IPS-18c (cell line): ENCODE results near the gene CDH13.

ENCODE experiments used
- H3K4me3 ChIP-seq: 2 replicates; pipeline ENCODE4 v1.7.0; 2013; ENCODE audit warnings: low read depth, mild to moderate bottlenecking, low read length, moderate library complexity; ENCODE audit not compliant: insufficient read depth
- H3K9me3 ChIP-seq: one replicate; pipeline ENCODE4 v1.6.1; 2013; ENCODE audit warnings: mild to moderate bottlenecking, low read length, moderate library complexity; ENCODE audit not compliant: control insufficient read depth, insufficient read depth

Gene CDH13

DNA sequence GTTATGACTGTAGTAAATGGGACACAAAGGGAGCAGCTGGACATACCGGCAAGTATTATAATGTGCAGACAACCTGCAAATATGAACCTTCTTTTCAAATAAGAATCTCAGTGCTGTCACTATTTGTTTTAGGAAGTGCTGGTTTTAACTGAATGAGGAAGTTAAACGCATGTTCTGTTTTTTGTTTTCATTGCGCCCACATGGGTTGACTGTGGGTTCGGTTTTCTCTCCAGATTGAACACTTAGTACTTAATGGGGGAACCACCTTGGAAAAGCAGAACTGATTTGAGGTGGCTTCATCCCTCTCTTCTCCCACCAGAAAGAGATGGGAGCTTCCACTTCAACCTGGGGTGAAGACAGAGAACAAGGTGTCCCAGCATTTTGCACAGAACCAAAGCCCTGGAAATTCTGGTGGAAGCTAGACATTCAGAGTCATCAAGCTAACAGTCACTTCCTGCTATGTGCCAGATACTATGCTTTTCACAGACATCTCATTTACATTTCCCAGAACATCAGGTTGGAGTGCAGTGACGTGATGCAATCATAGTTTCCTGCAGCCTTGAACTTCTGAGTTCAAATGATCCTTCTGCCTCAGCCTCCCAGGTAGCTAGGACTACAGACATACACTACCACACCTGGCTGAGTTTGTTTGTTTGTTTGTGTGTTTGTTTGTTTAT is 149.8 kb downstream of the CDH13 start:
- Histone ChIP-seq H3K9me3 (no peaks in the 10 kb centered on the region), H3K4me3 (no peak overlapping the region)

DNA sequence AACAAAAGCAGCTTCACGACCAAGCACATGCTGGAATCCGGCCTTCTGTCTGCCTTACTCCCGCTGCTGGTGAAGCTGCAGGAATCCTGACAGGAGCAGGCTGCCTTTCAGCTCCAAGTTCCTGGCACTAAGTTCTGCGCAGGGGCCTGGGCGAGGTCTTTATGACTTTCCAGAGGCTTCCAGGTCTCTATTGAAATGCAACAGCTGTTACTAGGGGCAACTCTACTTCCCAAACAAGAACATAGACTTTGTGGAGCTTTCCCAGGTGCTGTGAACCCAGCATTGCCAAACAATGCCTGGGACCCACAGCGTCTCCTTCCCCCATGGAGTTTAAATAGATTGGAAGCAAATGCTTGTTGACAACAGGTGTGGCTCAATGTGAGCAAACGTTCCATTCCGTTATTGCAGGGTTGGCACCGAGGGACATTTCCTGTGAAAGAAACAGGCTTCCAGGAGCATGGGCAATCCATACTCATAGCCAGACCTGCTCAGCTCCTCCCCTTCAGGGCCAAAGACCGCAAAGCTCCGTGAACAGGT is 156.0 kb downstream of the CDH13 start:
- H3K4me3 ChIP-seq, result no peak overlapping the region

DNA sequence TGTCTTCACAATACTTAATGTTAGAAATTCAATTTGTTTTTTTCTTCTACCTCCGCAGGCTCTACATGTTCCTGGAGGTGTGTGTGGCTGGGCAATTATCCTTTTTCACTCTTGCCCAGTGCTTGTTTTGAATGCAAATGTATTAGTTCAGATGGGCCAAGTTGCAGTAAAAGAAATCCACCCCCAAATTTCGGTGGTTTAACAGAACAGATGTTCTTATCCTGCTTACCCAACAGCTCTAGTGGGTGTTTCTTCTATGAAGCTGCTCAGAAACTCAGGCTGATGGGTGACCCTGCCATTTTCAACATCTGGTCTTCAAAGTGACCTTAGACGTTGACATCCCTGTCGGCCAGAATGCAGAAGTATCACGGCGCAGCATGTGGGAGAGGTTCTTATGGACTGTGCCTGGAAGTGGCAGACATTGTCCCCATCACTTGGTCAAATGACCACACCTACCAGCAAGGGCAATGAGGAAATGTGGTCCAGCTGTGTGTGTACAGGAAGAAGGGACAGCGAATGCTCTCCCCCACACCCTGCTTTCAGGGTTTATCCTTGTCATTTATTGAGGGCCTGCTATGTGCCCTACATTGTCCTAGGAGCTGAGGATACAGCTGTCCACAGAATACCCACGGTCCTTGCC is 157.3 kb downstream of the CDH13 start:
- Histone ChIP-seq H3K9me3 (no peaks in the 10 kb centered on the region), H3K4me3 (no peak overlapping the region)

More for the DNA sequence above, 156.0 kb downstream of the CDH13 start:
- no peaks in the 10 kb centered on the region for H3K9me3 ChIP-seq

DNA sequence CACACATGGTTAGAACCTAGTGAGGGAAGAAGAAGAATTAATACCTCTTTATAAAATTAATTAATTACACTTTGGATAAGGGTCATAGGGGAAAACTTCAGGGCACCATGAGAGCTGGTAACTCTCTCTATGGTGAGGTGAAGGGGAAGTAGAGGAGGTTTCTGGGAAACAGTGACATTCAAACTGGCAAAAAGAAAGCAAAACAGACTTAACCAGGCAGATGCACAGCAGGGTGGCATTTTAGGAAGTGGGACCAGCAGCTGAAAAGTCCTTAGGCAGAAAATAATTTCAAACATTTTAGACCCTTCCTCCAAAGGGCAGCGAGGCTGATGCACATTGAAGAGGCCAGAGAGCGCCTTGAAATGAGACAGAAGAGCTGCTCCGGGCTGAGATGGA is 157.8 kb downstream of the CDH13 start:
- Histone ChIP-seq H3K4me3 (no peak overlapping the region), H3K9me3 (no peaks in the 10 kb centered on the region)

DNA sequence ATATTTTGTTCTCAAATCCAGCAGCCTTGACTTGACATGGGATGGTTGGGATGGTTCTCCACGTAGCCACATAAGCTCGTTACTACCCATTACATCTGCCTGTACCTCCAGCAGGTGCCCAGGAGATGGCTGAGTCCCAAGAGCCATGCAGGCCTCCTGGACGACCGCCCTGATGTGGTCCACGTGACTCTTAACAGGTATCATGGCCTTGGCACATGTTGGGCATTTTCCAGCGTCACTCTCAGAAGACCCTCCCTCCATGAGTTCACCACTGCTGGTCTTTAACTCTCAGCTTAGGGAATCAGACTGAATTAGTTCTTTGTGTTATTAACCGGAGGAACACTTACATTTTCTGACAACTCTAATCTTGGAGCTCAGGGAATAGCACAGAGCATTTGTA is 161.5 kb downstream of the CDH13 start:
- H3K9me3 ChIP-seq, result no peaks in the 10 kb centered on the region
- no peak overlapping the region for H3K4me3 ChIP-seq

DNA sequence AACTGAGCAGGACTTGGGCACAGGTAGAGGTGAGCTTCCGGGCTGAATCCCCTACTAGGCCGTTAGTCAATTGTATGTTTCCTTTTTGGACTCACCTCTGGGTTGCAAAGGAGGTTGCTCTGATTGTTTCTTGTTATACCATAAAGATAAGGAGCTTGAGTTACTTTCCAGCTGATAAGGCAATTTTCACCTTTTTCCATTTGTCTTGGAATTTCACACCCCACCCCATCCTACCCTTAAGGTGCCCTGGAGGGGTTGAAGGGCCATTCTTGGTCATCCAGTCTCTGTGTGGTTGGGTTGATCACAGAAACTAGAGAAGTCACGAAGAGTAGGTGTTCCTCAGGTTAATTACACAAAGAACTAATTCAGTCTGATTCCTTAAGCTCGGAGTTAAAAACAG is 162.2 kb downstream of the CDH13 start:
- Histone ChIP-seq H3K4me3 (no peak overlapping the region), H3K9me3 (no peaks in the 10 kb centered on the region)

DNA sequence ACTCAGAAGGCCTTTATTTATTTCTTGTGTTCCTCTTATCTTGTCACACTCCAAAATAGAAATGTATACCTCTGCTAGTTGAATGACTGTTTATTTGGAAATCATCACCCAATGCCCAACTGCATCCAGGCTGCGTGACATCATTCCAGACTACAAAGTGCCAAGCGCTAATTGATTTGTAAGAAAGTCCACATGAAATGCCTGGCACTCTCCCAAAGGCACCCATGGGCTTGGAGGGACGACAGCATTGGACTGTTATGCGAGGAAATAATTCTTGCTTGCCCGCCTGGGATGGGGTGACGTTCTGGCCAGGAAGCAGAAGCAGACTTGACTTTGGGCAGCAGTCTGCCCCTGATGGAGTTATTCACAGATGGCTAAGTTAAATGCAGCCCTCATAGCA is 165.9 kb downstream of the CDH13 start:
- H3K9me3 ChIP-seq, result no peaks in the 10 kb centered on the region
- no peak overlapping the region for H3K4me3 ChIP-seq

DNA sequence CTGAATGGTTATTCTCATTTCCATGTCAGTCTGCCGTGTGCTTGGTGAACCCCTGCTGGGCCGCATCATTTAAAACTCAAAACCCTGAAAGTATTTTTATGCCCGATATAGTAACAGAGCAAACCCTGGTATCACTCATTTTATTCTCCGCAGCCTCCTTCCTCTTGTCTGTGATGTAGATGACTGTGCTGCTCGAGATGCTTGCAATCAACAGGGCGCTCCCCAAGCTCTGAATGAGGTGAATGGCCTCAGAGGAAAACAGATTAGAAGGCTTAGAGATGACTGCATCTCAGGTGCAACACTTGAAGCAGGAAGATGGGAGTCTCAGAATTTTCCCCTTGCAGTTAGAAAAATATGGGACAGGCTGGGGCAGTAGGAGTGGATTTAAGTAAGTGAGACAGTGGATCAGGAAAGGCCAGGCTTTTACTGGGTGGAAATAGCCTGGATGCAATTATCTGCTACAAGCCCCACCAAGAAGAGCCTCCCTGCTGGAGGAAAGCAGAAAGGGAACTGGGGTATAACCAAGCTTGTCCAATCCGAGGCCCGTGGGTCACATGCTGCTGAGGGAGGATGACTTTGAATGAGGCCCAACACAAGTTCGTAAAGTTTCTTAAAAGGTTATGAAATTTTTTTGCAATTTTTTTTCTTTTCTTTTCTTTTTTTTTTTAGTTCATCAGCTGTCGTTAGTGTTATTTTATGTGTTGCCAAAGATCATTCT is 166.9 kb downstream of the CDH13 start:
- no peaks in the 10 kb centered on the region for H3K9me3 ChIP-seq

DNA sequence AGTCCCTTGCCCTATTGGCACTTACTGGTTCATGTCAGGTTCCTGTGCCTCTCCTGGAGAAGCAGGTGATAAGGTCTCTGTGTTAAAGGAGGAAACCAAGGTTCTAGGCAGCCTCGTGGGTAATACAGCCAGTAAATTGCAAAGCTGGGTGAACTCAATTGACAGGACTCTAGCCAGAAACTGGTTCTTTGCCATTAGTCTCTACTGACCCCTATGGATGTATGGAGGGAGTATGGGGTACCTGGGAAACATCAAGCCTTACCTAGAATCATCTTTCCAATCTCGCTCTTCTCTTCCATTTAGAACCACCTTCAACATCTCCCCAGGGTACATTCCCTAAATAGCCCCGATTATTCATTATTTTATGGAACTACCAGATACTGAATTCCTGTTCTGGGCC is 169.3 kb downstream of the CDH13 start:
- H3K9me3 ChIP-seq, result no peaks in the 10 kb centered on the region
- H3K4me3 ChIP-seq, result no peak overlapping the region

More for the DNA sequence above, 166.9 kb downstream of the CDH13 start:
- H3K4me3 ChIP-seq, result no peak overlapping the region

DNA sequence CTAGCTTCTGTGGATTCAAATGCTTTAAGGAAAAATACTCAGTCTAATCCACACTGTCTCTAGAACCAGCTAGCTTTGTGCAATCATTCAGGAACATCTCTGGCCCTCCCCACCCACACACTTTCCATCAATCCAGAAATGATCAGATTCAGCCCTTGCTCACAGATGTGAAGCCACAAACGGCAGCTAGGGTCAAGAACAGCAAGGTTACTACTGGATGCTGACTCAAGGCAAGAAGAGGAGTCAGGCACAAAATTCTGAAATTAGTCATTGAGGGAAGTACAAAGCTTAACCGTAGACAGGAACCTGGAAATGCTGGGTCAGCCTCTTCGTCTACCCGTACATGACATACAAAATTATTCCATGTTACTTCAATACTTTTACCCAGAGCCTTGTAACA is 174.6 kb downstream of the CDH13 start:
- H3K9me3 ChIP-seq, result no peaks in the 10 kb centered on the region
- no peak overlapping the region for H3K4me3 ChIP-seq

DNA sequence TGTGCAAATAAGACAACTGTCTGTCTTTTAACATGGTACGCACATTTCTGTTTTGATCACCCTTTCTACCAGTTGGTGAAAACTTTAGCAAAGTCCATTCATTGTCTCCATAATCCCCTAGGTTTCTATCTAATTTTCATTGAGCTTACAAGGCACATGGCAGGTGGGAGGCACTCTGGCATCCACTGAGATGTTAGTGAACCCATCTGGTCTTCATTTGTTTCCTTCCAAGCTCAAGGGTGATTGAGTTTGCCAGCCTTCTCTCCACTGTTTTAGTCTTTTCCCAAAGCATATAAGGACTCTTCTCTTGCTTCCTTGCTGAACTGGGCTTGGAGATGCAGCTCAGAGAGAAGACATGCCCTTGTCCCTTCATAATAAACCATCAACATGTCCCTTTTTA is 179.1 kb downstream of the CDH13 start:
- H3K4me3 ChIP-seq, result no peak overlapping the region
- no peaks in the 10 kb centered on the region for H3K9me3 ChIP-seq

DNA sequence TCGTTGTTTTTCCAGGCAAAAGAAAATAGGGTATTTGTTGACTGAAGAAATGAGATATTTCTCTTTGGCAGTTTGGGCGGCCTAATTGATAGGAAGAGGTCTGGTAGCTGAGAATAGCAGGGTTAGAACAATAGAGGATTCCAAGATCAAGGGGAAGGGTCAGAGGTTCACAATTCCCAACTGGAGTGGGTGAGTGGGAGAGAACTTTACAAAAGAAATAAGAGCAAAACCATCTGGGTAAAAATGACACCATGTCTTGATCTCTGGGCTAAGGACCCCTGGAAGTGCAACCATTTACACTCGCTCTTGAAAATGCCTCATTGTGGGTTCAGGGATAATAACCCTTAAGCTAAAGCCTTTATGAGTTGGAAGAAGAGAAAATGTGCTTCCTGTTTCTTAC is 180.5 kb downstream of the CDH13 start:
- no peaks in the 10 kb centered on the region for H3K9me3 ChIP-seq
- no peak overlapping the region for H3K4me3 ChIP-seq

DNA sequence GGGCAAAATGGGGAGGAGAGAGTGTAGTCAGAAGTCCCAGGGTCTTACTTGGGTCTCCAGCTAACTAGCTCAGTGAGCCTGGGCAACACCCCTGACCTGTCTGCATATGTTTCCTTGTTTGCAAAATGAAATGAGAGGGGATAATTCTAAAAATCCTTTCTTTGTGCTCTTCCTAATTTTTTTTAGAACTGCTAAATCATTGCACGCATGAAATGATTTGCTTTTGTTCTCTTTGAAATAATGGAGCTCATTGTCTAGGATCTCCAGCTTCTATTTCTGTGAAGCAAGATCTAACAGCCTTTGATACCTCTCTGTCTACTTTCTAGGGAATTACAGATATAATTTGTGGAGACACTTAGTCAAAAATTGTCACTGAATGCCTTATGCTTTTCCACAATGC is 181.3 kb downstream of the CDH13 start:
- no peaks in the 10 kb centered on the region for H3K9me3 ChIP-seq
- no peak overlapping the region for H3K4me3 ChIP-seq

DNA sequence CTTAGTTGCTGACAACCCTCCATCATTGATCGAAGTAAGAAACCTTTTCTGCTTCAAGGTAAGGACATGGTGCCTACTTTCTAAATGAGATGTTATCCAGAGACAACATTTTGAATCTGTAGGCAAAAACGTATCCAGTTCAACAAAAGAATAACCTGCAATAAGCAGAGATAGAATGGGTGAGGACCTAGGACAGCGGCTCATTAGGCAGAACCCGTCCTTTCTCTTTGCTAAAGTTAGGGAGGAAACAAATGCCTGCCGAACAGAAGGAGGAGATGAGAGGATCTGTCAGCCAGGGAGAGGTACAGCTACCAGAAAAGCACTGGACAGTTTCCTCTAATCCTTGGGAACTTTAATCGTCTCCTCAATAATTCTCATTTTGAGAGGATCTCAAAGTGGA is 183.3 kb downstream of the CDH13 start:
- H3K9me3 ChIP-seq, result no peaks in the 10 kb centered on the region

DNA sequence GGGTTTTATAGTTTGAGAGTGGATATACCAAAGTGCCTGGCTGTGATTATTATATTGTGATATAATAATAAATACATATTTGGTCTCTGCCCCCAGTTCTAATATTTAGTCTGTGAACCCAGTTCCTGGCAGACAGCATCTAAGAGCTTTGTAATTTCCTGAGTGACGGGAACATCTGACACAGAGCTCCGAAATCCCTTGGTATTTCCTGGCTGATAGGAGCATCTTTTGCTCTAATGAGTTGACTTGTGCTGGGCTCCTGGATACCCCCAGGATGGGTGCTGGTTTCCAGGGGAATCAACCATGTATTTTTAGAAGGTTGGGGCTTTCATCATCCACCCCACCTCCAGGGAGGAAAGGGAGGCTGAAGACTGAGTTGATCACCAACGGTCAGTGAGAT is 187.3 kb downstream of the CDH13 start:
- H3K4me3 ChIP-seq, result no peak overlapping the region
- H3K9me3 ChIP-seq, result no peaks in the 10 kb centered on the region

More for the DNA sequence above, 183.3 kb downstream of the CDH13 start:
- H3K4me3 ChIP-seq, result no peak overlapping the region

DNA sequence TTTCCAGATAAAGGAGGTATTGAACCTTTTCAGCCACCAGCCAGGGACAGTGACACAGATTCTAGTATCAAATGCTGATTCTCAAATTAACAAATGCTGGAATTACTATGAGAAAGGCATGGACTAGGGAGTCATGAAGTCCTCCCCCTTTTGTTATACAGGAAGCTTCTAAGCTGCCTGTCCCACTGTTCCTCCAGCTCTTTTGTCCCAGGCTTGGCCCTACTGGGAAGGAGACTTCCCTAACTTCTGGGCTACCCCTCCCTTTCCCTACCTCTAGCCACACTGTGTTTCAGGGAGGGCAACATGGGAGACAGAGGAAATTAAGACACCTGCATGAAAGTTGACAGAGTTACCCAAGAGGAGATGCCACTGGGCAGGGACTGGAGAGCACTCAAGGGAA is 192.5 kb downstream of the CDH13 start:
- no peak overlapping the region for H3K4me3 ChIP-seq
- no peaks in the 10 kb centered on the region for H3K9me3 ChIP-seq

DNA sequence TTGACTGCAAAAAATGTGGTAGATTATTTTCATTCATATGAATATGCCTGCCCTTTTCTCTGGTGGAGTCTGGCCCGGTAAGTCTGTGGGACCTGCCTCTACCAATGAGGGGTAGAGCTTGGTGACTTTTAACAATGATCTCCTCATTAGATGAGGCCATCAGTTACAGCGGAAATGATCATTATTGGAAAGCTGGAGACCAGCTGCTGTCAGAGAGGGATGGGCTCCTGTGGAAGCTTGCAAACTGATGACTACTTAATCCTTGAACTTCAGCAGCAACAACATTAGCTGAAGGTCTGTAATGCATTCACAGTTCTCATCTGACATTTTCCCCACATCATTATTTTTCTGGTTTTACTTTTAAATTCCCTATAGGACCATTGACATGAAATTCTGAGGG is 194.1 kb downstream of the CDH13 start:
- Histone ChIP-seq H3K4me3 (no peak overlapping the region), H3K9me3 (no peaks in the 10 kb centered on the region)

DNA sequence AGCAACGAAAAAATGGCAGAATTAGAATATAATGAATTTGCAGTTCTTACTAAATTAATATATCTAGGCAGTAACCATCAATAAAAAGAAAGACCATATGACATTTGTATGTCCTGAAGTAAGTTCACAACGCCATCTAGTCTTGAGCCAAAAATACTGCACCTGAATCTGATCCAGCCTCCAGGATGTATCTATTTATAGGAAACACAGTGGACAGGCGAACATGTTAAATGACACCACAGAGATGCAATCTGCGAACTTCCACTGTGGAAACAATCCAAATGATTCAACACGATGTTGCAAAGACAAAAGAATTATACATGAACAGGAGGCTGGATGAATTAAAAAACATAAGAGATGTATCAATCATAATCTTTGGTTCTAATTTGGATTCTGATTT is 197.6 kb downstream of the CDH13 start:
- H3K4me3 ChIP-seq, result no peak overlapping the region
- H3K9me3 ChIP-seq, result no peaks in the 10 kb centered on the region
